GM21390 (cell line): Measurements from ENCODE around the gene CBY3.
"Not testable (repeated sequence)": the region's sequence is repeated elsewhere in the genome, so short reads cannot be mapped to it uniquely, and the experiment has no call there.

Experiments
- ATAC-seq: cut with Tn5 transposase; IDR thresholded peaks from one replicate; pipeline ENCODE4 v1.9.1; 2021; ENCODE audit not compliant: unreplicated experiment

CBY3 gene

GRCh38 chr5:179680780-179681401 lies at the start of gene CBY3:
TSS of gene CBY3 (minus strand) at chr5:179681034. CDS start at chr5:179680918, 116 bp downstream.
- ATAC-seq: no peak

- no peak for ATAC-seq
Measured at GRCh38 chr5:179730356-179730755, 49.5 kb upstream of the CBY3 start.

- ATAC-seq: no peak
Measured at GRCh38 chr5:179729727-179730126, 48.9 kb upstream of the CBY3 start.

GRCh38 chr5:179729303-179729702 lies 48.5 kb upstream of the CBY3 start:
- ATAC-seq: no peak

GRCh38 chr5:179727106-179727505 lies 46.3 kb upstream of the CBY3 start:
- no peak for ATAC-seq

- no peak for ATAC-seq
Measured at GRCh38 chr5:179724163-179724562, 43.3 kb upstream of the CBY3 start.

- ATAC-seq: no peak
Measured at GRCh38 chr5:179720222-179720621, 39.4 kb upstream of the CBY3 start.

- ATAC-seq: no peak
Measured at GRCh38 chr5:179716286-179716685, 35.5 kb upstream of the CBY3 start.

- no peak for ATAC-seq
Measured at GRCh38 chr5:179700401-179700918, 19.6 kb upstream of the CBY3 start.

GRCh38 chr5:179699616-179700237 lies 18.9 kb upstream of the CBY3 start:
- ATAC-seq: no peak

GRCh38 chr5:179698935-179699615 lies 18.2 kb upstream of the CBY3 start, which contains the start of gene CANX:
TSS of gene CANX (plus strand) at chr5:179698967. CDS start at chr5:179705682, 6,715 bp downstream.
- ATAC-seq: peak; percentile 13

- ATAC-seq: peak; percentile 91
Measured at GRCh38 chr5:179697993-179698934, 17.4 kb upstream of the CBY3 start.

GRCh38 chr5:179697543-179697942 lies 16.7 kb upstream of the CBY3 start:
- ATAC-seq: not testable (repeated sequence)

GRCh38 chr5:179697108-179697507 lies 16.3 kb upstream of the CBY3 start:
- no peak for ATAC-seq

GRCh38 chr5:179696603-179697002 lies 15.8 kb upstream of the CBY3 start:
- no peak for ATAC-seq

GRCh38 chr5:179694561-179694960 lies 13.7 kb upstream of the CBY3 start:
- ATAC-seq: no peak

- ATAC-seq: not testable (repeated sequence)
Measured at GRCh38 chr5:179689212-179689611, 8.4 kb upstream of the CBY3 start.

- no peak for ATAC-seq
Measured at GRCh38 chr5:179680014-179680779, 637 bp downstream of the CBY3 start.

GRCh38 chr5:179679014-179679674 lies 1.7 kb downstream of the CBY3 start:
- ATAC-seq: peak; percentile 20
